Activated T-cell treated with anti-CD3 and anti-CD28 coated beads for 48 hours (primary cell): ENCODE measurements around the gene REXO5.
"Not testable (repeated sequence)": the region's sequence is repeated elsewhere in the genome, so short reads cannot be mapped to it uniquely, and the experiment has no call there.

Experiments used
- DNase-seq: peaks from one replicate; pipeline ENCODE4 v3.0.0-alpha.2; 2020; ENCODE audit warnings: low read depth

The REXO5 gene, protein sequence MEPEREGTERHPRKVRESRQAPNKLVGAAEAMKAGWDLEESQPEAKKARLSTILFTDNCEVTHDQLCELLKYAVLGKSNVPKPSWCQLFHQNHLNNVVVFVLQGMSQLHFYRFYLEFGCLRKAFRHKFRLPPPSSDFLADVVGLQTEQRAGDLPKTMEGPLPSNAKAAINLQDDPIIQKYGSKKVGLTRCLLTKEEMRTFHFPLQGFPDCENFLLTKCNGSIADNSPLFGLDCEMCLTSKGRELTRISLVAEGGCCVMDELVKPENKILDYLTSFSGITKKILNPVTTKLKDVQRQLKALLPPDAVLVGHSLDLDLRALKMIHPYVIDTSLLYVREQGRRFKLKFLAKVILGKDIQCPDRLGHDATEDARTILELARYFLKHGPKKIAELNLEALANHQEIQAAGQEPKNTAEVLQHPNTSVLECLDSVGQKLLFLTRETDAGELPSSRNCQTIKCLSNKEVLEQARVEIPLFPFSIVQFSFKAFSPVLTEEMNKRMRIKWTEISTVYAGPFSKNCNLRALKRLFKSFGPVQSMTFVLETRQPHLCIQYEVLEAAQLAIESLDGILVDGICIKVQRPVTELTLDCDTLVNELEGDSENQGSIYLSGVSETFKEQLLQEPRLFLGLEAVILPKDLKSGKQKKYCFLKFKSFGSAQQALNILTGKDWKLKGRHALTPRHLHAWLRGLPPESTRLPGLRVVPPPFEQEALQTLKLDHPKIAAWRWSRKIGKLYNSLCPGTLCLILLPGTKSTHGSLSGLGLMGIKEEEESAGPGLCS

DNA sequence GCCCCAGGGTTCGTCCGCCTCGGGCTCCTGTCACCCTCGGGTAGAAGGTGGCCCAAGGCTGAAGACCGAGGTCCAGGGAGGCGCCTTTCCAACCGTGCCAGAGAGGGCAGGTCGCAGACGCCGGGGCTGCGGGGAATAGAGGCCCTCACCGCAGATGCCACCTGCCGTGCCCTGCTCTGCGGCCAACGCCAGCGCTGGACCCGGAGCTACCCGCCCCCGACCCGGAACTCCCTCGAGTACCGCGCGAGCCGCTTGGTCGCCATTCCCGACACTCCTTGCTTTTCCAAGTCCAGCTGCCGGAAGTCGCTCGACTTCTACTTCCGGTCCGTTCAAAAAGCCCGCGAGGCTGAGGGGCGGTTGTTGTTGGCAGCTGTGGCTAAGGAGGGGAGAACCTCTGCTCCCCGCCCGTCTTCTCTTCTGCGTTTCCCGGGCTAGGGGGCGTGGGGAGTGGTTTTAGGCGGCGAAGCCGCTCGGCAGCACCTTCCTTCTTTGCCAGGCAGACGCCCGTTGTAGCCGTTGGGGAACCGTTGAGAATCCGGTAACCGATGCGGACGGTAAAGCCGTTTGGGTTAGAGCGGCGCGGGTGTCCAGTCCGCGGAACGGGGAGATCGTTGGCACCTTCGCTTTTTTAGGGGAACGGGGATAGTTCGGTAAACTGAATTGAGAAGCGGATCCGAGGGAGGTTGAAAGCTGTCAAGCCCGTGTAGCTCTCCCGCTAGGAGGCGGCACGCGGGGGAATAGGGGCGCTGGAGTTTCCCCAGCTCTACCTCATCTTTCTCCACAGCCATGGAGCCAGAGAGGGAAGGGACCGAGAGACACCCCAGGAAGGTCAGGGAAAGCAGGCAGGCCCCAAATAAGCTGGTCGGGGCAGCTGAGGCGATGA lies at the start of gene REXO5, which contains the start of gene ERI2:
REXO5 (plus strand) TSS at position 360 of the 883 bp plus-strand sequence; CDS start at position 787, 427 bp downstream.
ERI2 (minus strand) TSS at position 305 of the 883 bp plus-strand sequence; CDS start at position 263, 42 bp downstream.
- peak; percentile 70 for DNase-seq

DNA sequence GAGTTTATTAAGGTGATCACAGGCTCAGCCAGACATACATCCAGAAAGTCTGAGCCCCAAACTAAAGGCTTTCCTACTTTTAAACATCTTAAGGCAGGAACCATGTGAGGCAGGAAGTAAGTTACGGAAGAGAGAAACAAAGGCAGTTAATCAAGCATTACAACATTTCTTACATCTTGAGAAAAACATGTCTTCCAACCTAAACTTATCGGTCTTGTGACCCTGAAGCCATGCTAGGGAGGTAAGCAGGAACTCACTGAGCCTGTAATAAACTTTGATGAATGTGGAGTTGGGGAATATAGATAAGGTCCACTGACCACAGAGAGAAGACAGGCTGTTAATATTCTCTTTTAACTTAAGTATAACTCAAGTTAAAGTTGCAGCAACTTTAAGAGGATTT lies 46.0 kb upstream of the REXO5 start:
- DNase-seq: no peak

DNA sequence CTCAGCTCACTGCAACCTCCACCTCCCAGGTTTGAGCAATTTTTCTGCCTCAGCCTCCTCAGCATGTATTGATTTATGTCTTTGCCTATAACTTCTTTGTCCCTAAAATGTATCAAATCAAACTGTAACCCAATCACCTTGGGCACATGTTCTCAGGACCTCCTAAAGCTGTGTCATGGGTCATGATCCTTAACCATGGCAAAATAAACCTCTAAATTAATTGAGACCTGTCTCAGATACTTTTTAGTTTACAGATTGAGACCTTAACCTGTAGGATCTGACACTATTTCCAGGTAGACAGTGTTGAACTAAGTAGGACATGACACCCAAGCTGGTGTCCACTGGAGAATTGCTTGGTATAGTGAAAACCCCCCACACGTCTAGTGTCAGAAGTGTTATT lies 45.2 kb upstream of the REXO5 start:
- no peak for DNase-seq

DNA sequence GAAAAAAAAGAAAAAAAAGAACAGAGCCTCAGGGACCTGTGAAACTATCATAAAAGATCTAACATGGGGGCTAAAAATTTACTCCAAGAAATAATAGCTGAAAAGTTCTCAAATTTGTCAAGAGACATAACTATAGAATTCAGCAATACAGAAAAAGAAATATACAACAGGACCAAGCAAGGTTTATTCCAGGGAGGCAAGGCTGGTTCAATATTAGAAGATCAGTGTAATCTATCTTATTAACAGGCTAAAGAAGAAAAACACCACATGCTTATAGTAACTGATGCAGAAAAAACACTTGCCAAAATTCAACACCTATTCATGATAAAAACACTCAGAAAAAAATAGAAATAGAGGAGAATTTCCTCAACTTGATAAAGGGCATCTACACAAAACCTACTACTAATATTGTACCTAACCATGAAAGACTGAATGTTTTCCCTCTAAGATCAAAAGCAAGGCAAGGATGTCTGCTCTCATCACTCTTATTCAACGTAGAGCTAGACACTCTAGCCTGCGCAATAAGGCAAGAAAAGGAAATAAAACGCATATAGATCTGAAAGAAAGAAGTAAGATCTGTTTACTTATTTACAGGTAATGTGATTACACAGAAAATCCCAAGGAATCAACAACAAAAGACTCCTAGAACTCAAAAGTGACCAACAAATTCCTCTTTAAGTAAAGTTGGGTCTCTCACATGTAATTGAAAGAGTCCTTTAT lies 43.8 kb upstream of the REXO5 start:
- DNase-seq: no peak

DNA sequence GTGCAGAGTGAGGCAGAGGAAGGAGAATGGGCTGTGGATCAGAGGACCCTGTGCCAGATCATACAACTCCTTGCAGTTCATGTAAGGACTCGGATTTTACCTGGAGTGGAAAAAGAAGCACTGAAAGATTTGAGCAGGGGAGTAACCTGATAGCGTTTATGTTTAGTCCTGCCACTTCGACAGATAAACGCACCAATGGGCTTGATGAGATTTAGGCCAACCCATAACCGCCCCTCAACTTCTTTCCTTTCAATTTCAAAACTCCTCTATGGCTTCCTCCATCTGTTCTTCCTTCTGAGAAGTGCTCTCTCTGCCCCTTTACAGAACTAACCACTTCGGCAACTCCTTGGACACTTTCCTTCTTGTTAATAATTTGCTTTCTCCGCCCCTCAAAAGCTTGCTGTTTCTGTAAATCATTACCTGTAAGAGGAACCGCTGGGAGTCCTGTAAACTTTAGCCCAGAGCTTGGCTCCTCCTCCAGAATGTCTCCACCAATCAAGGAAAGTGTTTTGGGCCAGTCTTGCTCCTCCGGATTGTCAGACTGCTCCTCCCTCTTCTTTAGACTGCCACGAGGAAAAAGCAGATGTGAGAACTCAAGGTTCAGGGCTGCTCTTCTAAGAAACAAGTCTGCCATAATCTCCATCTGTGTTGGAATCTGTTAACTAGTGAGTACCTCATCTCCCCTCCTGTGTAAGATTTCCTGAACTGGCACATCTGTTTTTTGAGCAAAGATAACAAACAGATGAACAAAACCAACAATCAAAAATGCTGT lies 42.7 kb upstream of the REXO5 start, which contains the start of gene ACSM3:
ACSM3 (plus strand) TSS at position 554 of the 772 bp plus-strand sequence. CDS start 6,021 bp downstream, outside the sequence.
- DNase-seq: peak; percentile 43

DNA sequence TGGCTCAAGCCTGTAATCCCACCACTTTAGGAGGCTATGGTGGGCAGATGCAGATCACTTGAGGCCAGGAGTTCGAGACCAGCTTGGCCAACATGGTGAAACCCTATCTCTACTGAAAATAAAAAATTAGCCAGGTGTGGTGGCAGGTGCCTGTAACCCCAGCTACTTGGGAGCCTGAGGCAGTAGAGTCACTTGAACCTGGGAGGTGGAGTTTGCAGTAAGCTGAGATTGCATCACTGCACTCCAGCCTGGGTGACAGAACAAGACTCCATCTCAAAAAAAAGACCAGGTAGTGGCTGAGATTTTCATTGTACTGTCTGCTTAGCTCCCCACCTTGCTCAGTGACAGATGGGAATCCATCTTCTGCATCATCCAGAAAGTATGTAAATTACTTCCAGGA lies 41.9 kb upstream of the REXO5 start:
- not testable (repeated sequence) for DNase-seq

DNA sequence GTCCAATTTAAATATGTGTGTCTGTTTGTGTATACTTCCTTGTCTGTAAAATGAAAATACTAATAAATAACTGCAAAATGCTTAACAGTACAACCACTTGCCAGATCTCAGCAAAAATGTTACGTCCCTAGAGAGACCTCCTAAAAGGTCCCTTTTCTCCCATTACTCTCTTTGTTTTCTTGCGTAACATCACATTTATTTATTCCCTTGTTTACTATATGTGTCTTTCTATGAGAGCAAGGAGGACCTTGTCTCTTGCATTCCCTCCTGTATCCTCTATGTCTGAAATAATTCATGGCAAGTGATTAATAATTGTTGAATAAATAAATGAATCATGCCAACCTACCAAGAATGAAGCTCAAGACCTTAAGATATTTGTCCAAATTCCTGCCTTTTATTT lies 40.6 kb upstream of the REXO5 start:
- DNase-seq: no peak

DNA sequence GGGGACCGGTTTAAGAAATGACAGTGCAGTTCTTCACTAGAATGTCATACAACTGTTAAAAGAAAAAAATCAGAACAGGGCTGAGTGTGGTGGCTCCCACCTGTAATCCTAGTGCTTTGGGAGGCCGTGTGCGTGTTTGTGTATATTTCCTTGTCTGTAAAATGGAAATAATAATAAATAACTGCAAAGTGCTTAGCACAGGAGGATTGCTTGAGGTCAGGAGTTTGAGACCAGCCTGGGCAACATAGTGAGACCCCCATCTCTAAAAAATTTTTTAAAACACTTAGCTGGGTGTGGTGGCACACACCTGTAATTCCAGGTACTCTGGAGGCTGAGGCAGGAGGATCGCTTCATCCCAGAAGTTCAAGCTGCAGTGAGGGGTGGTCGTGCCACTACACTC lies 40.0 kb upstream of the REXO5 start:
- no peak for DNase-seq

DNA sequence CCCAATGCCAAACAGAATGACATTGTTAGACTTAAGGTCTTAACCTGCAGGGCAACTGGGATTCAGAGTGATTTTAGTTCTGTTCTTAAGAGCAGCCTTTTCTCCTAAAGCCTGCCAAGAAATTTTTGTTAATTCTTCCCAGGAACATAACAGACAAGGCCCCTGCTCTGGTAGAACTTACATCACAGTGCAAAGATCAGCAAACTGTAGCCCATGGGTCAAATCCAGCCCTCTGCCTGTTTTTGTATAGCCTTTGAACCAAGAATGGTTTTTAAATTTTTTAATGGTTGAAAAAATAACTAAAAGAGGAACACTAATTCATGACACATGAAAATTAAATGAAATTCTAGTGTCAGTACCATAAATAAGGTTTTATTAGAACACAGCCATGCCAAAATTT lies 38.8 kb upstream of the REXO5 start:
- DNase-seq: no peak

DNA sequence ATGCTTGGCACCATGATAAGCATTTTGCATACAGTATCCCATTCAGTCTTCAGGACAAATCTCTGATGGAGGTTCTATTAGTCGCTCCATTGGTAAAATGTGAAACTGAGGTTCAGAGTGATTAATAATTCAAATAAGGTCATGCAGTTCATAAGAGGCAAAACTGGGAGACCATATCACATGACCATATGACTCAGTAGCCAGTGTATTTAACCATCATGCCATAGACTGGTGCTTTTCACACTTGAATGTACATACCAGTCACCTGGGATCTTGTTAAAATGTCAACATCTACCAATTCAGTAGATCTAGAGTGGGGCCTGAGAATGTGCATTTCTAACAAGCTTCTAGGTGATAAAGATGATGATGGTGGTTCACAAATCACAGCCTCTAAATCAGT lies 38.2 kb upstream of the REXO5 start:
- no peak for DNase-seq

DNA sequence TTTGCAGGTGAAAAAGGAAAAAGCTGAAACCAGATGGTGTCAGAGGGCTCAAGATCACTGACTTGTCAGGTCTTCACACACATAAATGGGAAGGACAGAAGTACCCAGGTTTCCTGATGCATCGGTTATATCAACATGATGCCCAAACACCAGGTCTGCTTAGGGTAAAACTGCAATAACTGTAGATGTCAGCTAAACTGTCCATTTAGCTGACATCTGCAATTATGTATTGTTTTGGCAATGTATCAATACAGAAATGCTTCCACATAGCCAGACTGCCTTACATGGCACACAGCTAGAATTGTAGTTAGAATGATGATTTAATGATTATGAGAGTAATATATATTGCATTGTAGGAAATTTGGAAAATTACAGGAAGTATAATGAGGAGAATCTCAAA lies 37.5 kb upstream of the REXO5 start:
- DNase-seq: no peak

DNA sequence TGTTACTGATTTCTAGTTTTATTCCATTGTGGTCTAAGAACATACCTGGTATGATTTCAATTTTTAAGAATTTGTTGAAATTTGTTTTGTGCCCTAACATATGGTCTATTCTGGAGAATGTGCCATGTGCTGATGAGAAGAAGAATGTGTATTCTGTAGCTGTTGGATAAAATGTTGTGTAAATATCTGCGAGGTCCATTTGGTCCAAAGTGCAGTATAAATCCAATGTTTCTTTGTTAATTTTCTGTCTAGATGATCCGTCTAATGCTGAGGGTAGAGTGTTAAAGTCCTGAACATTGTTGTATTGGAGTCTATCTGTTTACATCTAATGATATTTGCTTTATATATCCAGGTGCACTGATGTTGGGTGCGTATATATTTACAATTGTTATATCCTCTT lies 32.6 kb upstream of the REXO5 start:
- no peak for DNase-seq

DNA sequence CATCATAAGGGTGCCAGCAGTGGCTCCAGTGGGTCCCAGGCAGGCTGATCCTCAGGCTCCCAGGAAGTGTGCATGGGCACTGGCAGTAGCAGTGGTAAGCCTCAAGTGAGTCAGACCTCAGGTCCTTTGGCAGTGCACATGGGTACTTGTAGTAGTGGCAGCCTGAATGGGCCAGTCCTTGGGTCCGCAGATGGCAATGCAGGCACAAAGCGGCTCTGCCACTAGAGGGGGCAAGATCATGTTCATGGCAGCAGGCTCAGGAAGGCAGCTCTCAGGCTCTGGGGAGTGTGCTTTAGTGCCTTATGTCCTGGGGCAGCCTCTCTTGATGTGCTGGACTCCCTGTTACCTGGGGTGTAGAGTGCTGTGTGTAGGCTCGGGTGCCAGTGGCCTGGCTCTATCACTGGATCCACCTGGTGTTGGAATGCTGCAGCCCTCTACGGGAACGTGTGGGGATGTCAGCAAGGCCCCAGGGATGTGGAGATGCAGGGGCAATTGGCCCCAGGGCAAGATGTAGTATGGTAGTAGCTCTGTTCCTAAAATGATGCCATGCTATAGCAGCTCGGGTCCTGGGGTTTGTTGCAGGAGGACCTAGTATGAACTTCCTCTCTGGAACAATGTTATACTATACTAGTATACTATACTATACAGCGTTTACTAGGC lies 31.5 kb upstream of the REXO5 start:
- DNase-seq: peak; percentile 55

DNA sequence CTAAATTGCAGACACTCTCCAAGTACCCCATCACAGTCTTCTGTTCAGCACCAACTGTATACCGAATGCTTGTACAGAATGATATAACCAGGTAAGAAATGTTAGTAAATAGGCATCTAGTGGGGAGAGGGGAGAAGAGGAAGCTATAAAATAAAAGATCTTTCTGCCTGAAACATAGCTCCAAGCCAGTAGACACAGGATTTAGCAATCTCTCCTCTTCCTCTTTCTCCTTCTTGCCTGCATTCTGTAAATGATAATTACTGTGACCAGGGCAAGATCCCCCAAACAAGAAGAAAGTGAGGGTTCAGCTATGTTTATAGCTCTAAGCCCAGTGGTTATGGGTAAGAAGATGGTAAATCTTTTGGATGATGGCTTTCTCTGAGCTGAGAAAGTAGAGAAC lies 24.6 kb upstream of the REXO5 start:
- DNase-seq: no peak

DNA sequence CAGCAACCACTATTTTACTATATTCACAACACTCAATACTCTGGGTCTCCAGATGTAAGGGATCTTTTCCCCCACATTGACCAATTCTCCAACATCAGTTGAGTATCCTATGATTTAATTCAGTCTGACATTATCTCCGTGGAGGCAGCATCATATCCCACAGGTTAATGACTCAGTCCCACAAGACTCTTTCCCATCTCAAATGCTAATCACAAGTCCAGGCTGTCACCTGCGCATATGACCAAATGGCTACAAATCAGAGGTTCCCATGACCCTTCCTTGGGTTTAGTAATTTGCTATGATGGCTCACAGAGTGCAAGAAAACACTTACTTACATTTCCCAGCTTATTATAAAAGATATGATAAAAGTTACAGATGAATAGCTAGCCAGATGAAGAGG lies 23.9 kb upstream of the REXO5 start:
- no peak for DNase-seq

DNA sequence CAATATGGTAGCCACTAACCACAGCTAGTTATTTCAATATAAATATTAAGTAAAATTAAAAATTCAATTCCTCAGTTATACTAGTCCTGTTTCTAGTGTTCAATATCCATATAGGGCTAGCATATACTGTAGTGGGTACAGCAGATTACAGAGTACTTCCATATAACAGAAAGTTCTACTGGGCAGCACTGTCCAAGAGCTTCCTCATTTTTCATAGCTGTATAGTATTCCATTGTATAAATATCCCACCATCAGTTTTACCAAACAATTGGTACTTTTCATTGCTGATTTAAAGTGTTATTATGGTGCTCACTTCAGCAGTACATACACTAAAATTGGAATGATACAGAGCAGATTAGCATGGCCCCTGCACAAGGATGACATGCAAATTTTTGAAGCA lies 22.1 kb upstream of the REXO5 start:
- DNase-seq: no peak

DNA sequence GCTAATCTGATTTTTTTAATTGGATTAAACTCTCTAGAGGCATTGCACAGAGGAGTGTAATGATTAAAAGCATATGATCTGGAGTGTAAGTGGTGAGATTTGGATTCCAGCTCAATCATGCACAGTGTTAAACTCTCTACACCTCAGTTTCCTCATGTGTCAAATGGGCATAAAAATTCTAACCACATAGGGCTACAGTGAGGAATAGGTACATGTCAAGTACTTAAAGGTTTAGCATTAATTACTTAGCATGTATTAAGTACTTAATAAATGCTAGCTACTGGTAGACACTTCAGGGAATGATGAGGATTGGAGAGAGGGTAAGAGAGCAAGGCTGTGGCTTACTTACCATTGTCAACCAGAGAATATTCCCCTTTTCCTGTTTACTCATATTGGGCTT lies 17.2 kb upstream of the REXO5 start:
- no peak for DNase-seq

DNA sequence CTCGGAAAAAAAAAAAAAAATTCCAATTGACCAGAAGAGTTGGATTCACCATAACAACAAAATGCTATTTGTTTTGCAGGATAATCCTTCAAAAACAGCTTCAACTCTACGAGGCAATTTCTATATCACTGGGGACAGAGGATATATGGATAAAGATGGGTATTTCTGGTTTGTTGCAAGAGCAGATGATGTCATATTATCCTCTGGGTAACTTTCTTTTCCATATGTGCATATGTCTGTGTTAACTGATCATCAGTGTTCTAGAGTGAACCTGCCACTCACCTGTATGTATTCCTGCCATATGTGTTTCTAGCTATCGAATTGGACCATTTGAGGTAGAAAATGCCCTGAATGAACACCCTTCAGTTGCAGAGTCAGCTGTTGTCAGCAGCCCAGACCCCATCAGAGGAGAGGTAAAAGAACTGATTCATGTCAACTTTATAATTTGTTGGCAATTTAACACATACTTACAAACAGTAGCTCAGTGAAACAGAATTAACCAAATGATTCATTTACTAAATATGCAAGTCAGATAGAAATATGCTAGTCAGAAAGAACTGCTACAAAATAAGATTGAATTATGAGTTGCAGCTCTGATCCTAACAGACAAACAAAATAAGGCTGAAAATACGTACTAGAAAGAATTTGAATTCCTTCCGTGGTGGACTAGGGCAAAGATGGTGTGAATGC lies 14.3 kb upstream of the REXO5 start:
- DNase-seq: no peak

DNA sequence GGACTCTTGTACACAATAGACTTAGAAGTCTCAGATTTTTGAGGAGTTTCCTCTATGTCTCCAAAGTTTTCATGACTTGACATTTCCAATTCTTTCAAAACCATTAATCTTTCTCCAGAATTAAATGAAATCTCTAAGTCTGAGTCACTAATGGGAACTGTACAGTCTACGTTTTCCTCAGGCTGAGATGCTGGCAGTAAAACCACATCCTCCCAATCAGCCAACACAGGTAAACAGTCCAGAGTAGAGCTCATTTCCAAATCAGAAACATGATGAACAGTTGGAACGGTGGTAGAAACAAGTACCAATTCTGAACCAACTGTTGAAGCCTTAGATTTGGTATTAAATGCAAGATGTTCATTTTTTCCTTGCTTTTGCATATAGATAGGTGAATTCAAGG lies 8.0 kb upstream of the REXO5 start:
- no peak for DNase-seq

DNA sequence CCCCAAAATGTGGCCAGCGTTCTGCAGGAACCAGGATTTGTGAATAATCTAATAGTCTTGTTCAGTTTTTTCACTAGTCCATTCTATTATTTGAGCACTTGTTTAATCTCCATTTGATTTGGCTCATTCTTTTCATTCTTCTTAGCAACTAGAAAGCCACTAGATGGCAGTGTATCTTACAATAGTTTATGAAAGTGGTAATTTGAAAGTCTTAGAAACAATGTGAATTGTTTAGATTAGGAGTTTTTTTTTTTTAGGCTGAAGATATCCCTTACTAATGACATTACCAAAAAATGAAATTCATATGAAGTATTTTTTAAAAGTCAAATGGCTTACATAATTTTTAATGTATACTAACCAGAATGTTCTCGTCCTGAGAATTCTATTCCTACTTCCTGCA lies 6.7 kb upstream of the REXO5 start:
- DNase-seq: no peak
